NK-92 (cell line): ENCODE results near the gene COL9A1.
"Not testable (repeated sequence)": the region's sequence is repeated elsewhere in the genome, so short reads cannot be mapped to it uniquely, and the experiment has no call there.

Experiments used
- DNase-seq: peaks from one replicate; lab custom pipeline; 2025; ENCODE audit not compliant: unreplicated experiment; lab: John Stamatoyannopoulos, UW

COL9A1 gene

GRCh38 chr6:70303034-70303525 is at the start of gene COL9A1:
Gene COL9A1, minus strand, starts transcription at chr6:70303084. Its CDS starts 160 bp downstream, at chr6:70302924.
- no peak for DNase-seq

GRCh38 chr6:70351461-70351860 is 48.6 kb upstream of the COL9A1 start:
- no peak for DNase-seq

GRCh38 chr6:70345619-70346018 is 42.7 kb upstream of the COL9A1 start:
- DNase-seq = no peak

- DNase-seq = no peak
Measured at GRCh38 chr6:70343313-70343712, 40.4 kb upstream of the COL9A1 start.

- DNase-seq = not testable (repeated sequence)
Measured at GRCh38 chr6:70339810-70340209, 36.9 kb upstream of the COL9A1 start.

GRCh38 chr6:70338775-70339174 is 35.9 kb upstream of the COL9A1 start:
- no peak for DNase-seq

- no peak for DNase-seq
Measured at GRCh38 chr6:70337743-70338105, 34.8 kb upstream of the COL9A1 start.

GRCh38 chr6:70336996-70337742 is 34.3 kb upstream of the COL9A1 start:
- no peak for DNase-seq

- DNase-seq = no peak
Measured at GRCh38 chr6:70327036-70327435, 24.2 kb upstream of the COL9A1 start.

GRCh38 chr6:70325009-70325408 is 22.1 kb upstream of the COL9A1 start:
- DNase-seq = no peak

- not testable (repeated sequence) for DNase-seq
Measured at GRCh38 chr6:70317799-70318198, 14.9 kb upstream of the COL9A1 start.

GRCh38 chr6:70315079-70315751 is 12.3 kb upstream of the COL9A1 start:
- DNase-seq = no peak

GRCh38 chr6:70314296-70314695 is 11.4 kb upstream of the COL9A1 start:
- DNase-seq = no peak

GRCh38 chr6:70312165-70312745 is 9.4 kb upstream of the COL9A1 start:
- no peak for DNase-seq

- DNase-seq = no peak
Measured at GRCh38 chr6:70310063-70310694, 7.3 kb upstream of the COL9A1 start.

- DNase-seq = no peak
Measured at GRCh38 chr6:70309243-70309642, 6.4 kb upstream of the COL9A1 start.

- not testable (repeated sequence) for DNase-seq
Measured at GRCh38 chr6:70308142-70308541, 5.3 kb upstream of the COL9A1 start.

- DNase-seq = no peak
Measured at GRCh38 chr6:70307008-70307407, 4.1 kb upstream of the COL9A1 start.

- no peak for DNase-seq
Measured at GRCh38 chr6:70304616-70305015, 1.7 kb upstream of the COL9A1 start.

GRCh38 chr6:70299456-70299855 is 3.4 kb downstream of the COL9A1 start:
- no peak for DNase-seq

GRCh38 chr6:70298068-70298467 is 4.8 kb downstream of the COL9A1 start:
- no peak for DNase-seq

GRCh38 chr6:70292193-70292592 is 10.7 kb downstream of the COL9A1 start:
- DNase-seq = no peak
